Measurements from ENCODE around the gene GMEB2. TPM values are rescaled to one million over a fixed set of nuclear protein-coding genes. Genes with fewer than 3 reads are reported as not detected.

Gene GMEB2
- total RNA-seq, 1 experiment from 2014 or later: 14.3 TPM

GRCh38 chr20:63596423-63596822 lies 30.5 kb downstream of the GMEB2 start:
- Histone ChIP-seq H4K91ac (ENCODE audit: insufficient read length, low read depth, low read length) (no peak overlapping the region), H3K9me3 (ENCODE audit: control insufficient read depth, low read depth, low read length) (no peaks in the 10 kb centered on the region), H3T11ph (ENCODE audit: low read length) (no peak overlapping the region), H4K20me1 (ENCODE audit: control insufficient read depth, insufficient read depth, insufficient read length) (no peaks in the 10 kb centered on the region), H3K79me2 (ENCODE audit: insufficient read depth, low read length) (no peaks in the 10 kb centered on the region), H3K9ac (ENCODE audit: extremely low read depth, insufficient read length, low read length) (no peak overlapping the region), H3K14ac (ENCODE audit: insufficient read depth, low read length) (no peak overlapping the region), H2BK5ac (ENCODE audit: insufficient read length, low read length) (no peak overlapping the region), H2BK15ac (ENCODE audit: low read depth, low read length) (no peak overlapping the region), H3K4me1 (ENCODE audit: insufficient read depth, low read length) (no peaks in the 10 kb centered on the region), H2BK20ac (ENCODE audit: low read depth, low read length, poor library complexity, severe bottlenecking) (no peak overlapping the region), H3K23ac (ENCODE audit: insufficient read length, low read depth, low read length) (no peak overlapping the region), H3K23me2 (ENCODE audit: insufficient read length, low read depth, low read length, poor library complexity, severe bottlenecking) (no peaks in the 10 kb centered on the region), H2AFZ (ENCODE audit: low read length) (no peak overlapping the region), H2AK5ac (ENCODE audit: insufficient read length, low read length) (no peak overlapping the region), H3K79me1 (ENCODE audit: insufficient read depth, low read depth, low read length, poor library complexity, severe bottlenecking) (no peaks in the 10 kb centered on the region), H2BK120ac (ENCODE audit: low read depth, low read length, poor library complexity, severe bottlenecking) (no peak overlapping the region), H4K8ac (replicated peaks; ENCODE audit: insufficient read length, low read depth, low read length) (no peak overlapping the region), H3K18ac (ENCODE audit: insufficient read length, low read depth, low read length) (no peak overlapping the region), H2BK12ac (ENCODE audit: insufficient read length, low read depth, low read length) (no peak overlapping the region), H3K27ac (ENCODE audit: insufficient read length, low read depth, low read length) (no peak overlapping the region), H3K56ac (ENCODE audit: insufficient read length, low read depth, low read length) (no peak overlapping the region), H3K27me3 (ENCODE audit: insufficient read depth, low read length) (no peaks in the 10 kb centered on the region), H3K4ac (ENCODE audit: low read depth, low read length) (no peak overlapping the region), H4K5ac (ENCODE audit: insufficient read length, low read depth, low read length) (no peak overlapping the region), H3K4me2 (ENCODE audit: insufficient read depth, insufficient read length, low read length) (no peak overlapping the region)
- Mint-ChIP-seq H3K4me3 (no peak overlapping the region), H3K36me3 (ENCODE audit: insufficient read depth in 1 of 3, low read depth in 3 of 3) (peaks cover 6 to 38% (median 36%) of the 10 kb centered on the region in 3 experiments; a peak in 5 of 7 replicates), H3K27ac (no peak overlapping the region), H3K9me3 (no peaks in the 10 kb centered on the region), H3K27me3 (ENCODE audit: low read depth) (no peaks in the 10 kb centered on the region), H3K4me1 (no peaks in the 10 kb centered on the region)
- TF ChIP-seq, protein P1, sequence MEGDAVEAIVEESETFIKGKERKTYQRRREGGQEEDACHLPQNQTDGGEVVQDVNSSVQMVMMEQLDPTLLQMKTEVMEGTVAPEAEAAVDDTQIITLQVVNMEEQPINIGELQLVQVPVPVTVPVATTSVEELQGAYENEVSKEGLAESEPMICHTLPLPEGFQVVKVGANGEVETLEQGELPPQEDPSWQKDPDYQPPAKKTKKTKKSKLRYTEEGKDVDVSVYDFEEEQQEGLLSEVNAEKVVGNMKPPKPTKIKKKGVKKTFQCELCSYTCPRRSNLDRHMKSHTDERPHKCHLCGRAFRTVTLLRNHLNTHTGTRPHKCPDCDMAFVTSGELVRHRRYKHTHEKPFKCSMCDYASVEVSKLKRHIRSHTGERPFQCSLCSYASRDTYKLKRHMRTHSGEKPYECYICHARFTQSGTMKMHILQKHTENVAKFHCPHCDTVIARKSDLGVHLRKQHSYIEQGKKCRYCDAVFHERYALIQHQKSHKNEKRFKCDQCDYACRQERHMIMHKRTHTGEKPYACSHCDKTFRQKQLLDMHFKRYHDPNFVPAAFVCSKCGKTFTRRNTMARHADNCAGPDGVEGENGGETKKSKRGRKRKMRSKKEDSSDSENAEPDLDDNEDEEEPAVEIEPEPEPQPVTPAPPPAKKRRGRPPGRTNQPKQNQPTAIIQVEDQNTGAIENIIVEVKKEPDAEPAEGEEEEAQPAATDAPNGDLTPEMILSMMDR (conservative IDR thresholded peaks at IDR 0.05): no peak
- no CpG with 5 or more reads among the region's 6 CpGs for WGBS (ENCODE audit: extremely low coverage, insufficient read length, low lambda C conversion rate)
- no peak for DNase-seq
